C4-2B (cell line): Measurements from ENCODE around the gene NDUFB10.
"Not testable (repeated sequence)": the region's sequence is repeated elsewhere in the genome, so short reads cannot be mapped to it uniquely, and the experiment has no call there.

ENCODE experiments used
- H3K27ac ChIP-seq: fragments of 450-650 bp; 2 replicates; pipeline ENCODE4 v1.5.1; 2017
- ZFX ChIP-seq: fragments of 450-650 bp; IDR thresholded peaks from 2 replicates; pipeline ENCODE4 v1.6.1; 2017
- TF ChIP-seq, protein P1 (sequence below): fragments of 450-650 bp; conservative IDR thresholded peaks from 2 replicates; pipeline ENCODE4 v1.5.1; 2017; ENCODE audit warnings: mild to moderate bottlenecking

Gene NDUFB10

DNA sequence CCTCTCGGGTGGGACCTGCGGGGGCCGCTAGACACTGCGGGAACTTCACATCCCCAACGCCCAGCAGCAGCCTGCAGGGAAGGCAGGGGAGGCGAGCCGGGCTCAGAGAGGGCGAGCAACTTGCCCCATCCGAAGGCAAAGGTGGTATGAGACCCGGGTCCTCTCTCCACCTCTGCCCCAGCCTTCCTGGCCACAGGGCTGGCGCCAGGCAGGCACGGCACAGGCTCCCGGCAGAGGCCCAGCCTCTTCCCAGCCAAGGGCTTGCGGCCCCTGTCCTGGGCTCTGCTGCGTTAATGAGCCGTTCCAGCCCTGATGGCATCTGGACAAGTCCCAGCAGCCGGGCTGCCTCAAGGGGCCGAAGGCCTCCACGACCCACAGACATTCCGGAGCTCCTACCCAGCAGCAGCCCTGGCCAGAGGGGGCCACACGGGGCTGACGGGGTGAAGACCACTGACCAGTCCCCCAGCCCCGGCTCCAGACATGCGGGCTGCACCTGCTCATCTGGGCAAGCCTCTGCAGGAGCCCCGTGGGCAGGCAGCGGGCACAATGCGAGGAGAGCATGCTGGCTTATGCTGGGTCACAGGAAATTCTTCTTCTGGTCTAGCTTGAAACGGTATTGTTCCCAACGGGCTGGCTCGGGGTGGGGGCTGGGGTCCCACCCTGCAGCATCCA, 39.9 kb upstream of the NDUFB10 start:
- TF ChIP-seq, protein P1, sequence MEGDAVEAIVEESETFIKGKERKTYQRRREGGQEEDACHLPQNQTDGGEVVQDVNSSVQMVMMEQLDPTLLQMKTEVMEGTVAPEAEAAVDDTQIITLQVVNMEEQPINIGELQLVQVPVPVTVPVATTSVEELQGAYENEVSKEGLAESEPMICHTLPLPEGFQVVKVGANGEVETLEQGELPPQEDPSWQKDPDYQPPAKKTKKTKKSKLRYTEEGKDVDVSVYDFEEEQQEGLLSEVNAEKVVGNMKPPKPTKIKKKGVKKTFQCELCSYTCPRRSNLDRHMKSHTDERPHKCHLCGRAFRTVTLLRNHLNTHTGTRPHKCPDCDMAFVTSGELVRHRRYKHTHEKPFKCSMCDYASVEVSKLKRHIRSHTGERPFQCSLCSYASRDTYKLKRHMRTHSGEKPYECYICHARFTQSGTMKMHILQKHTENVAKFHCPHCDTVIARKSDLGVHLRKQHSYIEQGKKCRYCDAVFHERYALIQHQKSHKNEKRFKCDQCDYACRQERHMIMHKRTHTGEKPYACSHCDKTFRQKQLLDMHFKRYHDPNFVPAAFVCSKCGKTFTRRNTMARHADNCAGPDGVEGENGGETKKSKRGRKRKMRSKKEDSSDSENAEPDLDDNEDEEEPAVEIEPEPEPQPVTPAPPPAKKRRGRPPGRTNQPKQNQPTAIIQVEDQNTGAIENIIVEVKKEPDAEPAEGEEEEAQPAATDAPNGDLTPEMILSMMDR = no peak
- no peak for TF ChIP-seq ZFX
- no peak overlapping the region for H3K27ac ChIP-seq

DNA sequence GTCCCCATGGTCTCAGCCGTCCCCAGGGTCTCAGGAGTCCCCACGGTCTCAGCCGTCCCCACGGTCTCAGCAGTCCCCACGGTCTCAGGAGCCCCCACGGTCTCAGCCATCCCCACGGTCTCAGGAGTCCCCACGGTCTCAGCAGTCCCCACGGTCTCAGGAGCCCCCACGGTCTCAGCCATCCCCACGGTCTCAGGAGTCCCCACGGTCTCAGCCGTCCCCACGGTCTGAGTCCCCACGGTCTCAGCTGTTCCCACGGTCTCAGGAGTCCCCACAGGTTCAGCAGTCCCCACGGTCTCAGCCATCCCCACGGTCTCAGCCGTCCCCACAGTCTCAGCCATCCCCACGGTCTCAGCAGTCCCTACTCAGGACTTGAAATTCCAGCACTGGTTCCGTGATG, 39.2 kb upstream of the NDUFB10 start:
- H3K27ac ChIP-seq = not testable (repeated sequence)

DNA sequence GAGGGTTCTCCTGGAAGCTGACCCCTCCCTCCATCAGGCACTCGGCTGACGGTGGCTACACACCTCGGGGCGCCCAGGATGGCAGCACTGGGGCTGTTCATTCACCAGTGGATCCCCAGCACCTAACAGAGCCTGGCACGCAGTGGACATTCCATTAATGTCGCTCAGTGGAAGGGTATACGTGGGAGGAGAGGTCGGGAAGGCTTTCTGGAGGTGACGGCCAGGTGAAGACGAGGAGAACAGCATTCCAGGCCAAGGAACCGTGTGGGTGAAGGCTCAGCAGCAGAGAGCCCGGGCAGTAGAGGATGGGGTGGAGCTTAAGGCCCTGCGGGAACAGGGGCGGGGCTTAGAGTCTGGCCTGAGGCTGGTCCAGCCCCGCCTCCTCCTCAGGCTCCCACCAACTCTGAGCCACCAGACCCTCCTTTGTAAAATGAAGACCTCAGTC, 38.6 kb upstream of the NDUFB10 start:
- TF ChIP-seq, protein P1 = no peak
- no peak for TF ChIP-seq ZFX
- H3K27ac ChIP-seq = no peak overlapping the region

DNA sequence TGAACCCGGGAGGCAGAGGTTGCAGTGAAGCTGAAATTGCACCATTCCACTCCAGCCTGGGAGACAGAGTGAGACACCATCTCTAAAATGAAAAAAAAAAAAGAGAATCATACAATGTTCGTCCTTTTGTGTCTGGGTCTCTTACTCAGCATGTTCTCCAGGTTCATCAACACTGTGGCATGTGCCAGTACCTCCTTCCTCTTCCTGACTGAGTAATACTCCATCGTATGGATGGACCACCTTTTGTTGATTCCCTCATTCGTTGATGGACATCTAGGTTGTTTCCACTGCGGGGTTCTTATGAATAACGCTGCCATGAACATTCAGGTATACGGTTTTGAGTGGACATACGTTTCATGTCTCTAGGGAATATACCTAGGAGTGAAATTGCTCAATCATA, 37.0 kb upstream of the NDUFB10 start:
- TF ChIP-seq, protein P1 = no peak
- TF ChIP-seq ZFX = no peak
- H3K27ac ChIP-seq = no peak overlapping the region

DNA sequence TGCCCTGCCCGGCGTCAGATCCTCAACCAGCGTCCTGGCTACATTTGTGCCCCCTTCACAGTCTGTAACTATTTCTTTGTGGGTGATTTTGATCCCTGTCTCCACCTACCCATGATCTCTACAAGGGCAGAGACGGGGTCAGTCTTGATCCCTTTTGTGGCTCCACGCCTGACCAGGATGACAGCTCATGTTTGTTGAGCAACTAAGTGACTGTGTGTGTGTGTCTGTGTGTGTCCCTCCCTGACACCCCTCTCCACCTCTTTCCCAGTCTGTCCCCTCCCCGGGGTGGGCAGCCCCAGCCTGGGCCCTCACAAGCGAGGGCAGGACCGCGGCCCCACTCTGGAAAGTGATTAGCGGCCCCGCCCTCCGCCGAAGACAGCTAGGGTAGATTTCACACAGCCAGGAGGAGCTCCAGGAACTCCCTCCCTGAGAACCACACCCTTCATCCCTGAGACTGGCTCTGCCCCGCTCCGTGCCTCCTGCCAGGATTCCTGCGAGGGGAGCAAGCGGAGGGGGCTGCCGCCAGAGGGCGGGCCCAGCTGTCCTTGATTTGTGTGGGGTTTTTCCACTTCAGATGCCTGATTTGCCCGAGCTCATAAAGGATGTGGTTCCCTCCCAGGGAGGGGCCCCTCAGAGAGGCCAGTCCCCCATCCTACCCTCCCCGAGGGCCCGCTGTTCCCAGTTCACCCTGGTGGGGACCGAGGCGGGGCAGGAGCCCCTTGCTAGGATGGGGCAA, 35.9 kb upstream of the NDUFB10 start:
- no peak overlapping the region for H3K27ac ChIP-seq
- TF ChIP-seq, protein P1 = no peak; the same call in 1 of the 2 replicates
- TF ChIP-seq ZFX = no peak

DNA sequence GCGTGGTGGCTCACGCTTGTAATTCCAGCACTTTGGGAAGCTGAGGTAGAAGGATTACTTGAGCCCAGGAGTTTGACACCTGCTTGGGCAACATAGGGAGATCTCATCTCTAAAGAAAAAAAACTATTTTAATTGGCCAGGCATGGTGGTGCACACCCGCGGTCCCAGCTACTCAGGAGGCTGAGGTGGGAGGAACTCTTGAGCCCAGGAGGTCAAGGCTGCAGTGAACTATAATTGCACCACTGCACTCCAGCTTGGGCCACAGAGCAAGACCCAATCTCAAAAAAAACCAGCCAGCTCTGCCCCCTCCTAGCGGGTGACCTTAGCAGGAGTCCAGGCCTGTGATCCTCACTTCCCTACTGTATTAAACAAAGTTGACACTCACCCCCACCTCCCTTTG, 35.2 kb upstream of the NDUFB10 start:
- TF ChIP-seq, protein P1 = no peak
- no peak for TF ChIP-seq ZFX
- no peak overlapping the region for H3K27ac ChIP-seq

DNA sequence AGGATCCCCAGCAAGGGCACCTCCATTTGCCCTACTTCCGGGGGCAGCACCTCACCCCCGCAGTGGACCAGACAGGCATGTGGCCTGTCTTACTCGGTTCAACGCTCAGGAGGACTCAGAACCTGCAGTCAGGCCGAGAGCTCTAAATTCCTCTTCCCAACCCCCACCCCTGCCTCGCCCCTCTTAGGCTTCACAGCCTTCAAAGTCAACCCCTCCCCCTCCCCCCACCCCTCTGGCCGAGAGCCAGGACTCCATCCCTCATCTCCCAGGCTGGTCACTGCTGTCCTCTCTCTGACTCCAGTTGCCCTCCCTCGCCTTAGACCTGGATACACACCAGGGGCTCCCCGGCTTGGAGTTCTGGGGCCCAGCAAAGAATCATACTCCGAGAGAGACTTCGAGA, 33.1 kb upstream of the NDUFB10 start:
- TF ChIP-seq ZFX = no peak
- TF ChIP-seq, protein P1 = no peak
- H3K27ac ChIP-seq = no peak overlapping the region
